ENCODE measurements around the gene PSMB11. TPM values are rescaled to one million over a fixed set of nuclear protein-coding genes. Genes with fewer than 3 reads are reported as not detected.

Gene PSMB11
- total RNA-seq, 1 experiment from 2014 or later: not detected

DNA sequence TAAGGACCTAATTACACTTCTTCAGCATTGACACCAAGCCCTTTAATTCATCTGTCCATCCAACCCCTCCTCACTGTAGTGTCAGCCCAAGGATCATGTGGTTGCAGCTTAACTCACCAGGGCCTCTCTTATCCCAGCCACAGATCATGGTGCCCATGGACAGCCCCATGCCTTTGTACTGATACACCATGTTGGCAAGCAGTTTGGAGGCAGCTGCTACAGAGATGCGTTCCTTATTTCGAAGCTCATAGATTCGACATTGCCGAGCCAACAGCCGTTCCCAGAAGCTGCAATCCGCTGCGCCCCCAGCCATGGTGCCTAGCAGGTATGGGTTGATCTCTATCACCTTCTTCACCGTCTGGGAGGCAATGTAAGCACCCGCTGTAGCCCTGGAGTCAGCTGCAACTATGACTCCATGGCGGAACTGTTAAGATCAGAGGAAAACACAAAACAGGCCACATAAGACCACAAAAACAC is 8.7 kb upstream of the PSMB11 start:
- no peaks in the 10 kb centered on the region for H3K79me1 ChIP-seq (ENCODE audit: insufficient read depth, low read depth, low read length, poor library complexity, severe bottlenecking)
- no peak overlapping the region for H4K91ac ChIP-seq (ENCODE audit: insufficient read length, low read depth, low read length)
- H3K27me3 ChIP-seq (ENCODE audit: insufficient read depth, low read length): no peaks in the 10 kb centered on the region
- peaks cover 5% of the 10 kb centered on the region; the same call in 1 of the 2 replicates for H3K79me2 ChIP-seq (ENCODE audit: insufficient read depth, low read length)
- no peak overlapping the region for H3K9ac ChIP-seq (ENCODE audit: extremely low read depth, insufficient read length, low read length)
- H3K14ac ChIP-seq (ENCODE audit: insufficient read depth, low read length): no peak overlapping the region
- H3K23ac ChIP-seq (ENCODE audit: insufficient read length, low read depth, low read length): no peak overlapping the region
- H4K5ac ChIP-seq (ENCODE audit: insufficient read length, low read depth, low read length): no peak overlapping the region
- H4K8ac ChIP-seq (replicated peaks; ENCODE audit: insufficient read length, low read depth, low read length): no peak overlapping the region
- no peak overlapping the region for H2BK15ac ChIP-seq (ENCODE audit: low read depth, low read length)
- Mint-ChIP-seq H3K36me3 (ENCODE audit: insufficient read depth in 1 of 3, low read depth in 3 of 3) (peaks cover 30 to 50% (median 38%) of the 10 kb centered on the region in 3 experiments), H3K4me1 (peaks cover 10 to 18% of the 10 kb centered on the region in 2 experiments), H3K27ac (peak overlapping the region in 2 of 3 experiments; percentile 93 to 100; a peak in 4 of 7 replicates), H3K9me3 (no peaks in the 10 kb centered on the region), H3K4me3 (peak overlapping the region; percentile 96), H3K27me3 (ENCODE audit: low read depth) (no peaks in the 10 kb centered on the region)
- H3K27ac ChIP-seq (ENCODE audit: insufficient read length, low read depth, low read length): no peak overlapping the region
- no peaks in the 10 kb centered on the region for H3K4me1 ChIP-seq (ENCODE audit: insufficient read depth, low read length)
- peak overlapping the region; percentile 36 for H3K4me2 ChIP-seq (ENCODE audit: insufficient read depth, insufficient read length, low read length)
- H2AFZ ChIP-seq (ENCODE audit: low read length): no peak overlapping the region
- no peak overlapping the region for H3T11ph ChIP-seq (ENCODE audit: low read length)
- no peak overlapping the region for H2BK5ac ChIP-seq (ENCODE audit: insufficient read length, low read length)
- peaks cover 5% of the 10 kb centered on the region for H3K23me2 ChIP-seq (ENCODE audit: insufficient read length, low read depth, low read length, poor library complexity, severe bottlenecking)
- no peak overlapping the region for H2AK5ac ChIP-seq (ENCODE audit: insufficient read length, low read length)
- H2BK120ac ChIP-seq (ENCODE audit: low read depth, low read length, poor library complexity, severe bottlenecking): no peak overlapping the region
- no peak overlapping the region for H2BK20ac ChIP-seq (ENCODE audit: low read depth, low read length, poor library complexity, severe bottlenecking)
- no peak for DNase-seq
- H2BK12ac ChIP-seq (ENCODE audit: insufficient read length, low read depth, low read length): no peak overlapping the region
- TF ChIP-seq, protein P1, sequence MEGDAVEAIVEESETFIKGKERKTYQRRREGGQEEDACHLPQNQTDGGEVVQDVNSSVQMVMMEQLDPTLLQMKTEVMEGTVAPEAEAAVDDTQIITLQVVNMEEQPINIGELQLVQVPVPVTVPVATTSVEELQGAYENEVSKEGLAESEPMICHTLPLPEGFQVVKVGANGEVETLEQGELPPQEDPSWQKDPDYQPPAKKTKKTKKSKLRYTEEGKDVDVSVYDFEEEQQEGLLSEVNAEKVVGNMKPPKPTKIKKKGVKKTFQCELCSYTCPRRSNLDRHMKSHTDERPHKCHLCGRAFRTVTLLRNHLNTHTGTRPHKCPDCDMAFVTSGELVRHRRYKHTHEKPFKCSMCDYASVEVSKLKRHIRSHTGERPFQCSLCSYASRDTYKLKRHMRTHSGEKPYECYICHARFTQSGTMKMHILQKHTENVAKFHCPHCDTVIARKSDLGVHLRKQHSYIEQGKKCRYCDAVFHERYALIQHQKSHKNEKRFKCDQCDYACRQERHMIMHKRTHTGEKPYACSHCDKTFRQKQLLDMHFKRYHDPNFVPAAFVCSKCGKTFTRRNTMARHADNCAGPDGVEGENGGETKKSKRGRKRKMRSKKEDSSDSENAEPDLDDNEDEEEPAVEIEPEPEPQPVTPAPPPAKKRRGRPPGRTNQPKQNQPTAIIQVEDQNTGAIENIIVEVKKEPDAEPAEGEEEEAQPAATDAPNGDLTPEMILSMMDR (conservative IDR thresholded peaks at IDR 0.05): no peak
- no peaks in the 10 kb centered on the region for H3K9me3 ChIP-seq (ENCODE audit: control insufficient read depth, low read depth, low read length)
- no peak overlapping the region for H3K18ac ChIP-seq (ENCODE audit: insufficient read length, low read depth, low read length)
- H4K20me1 ChIP-seq (ENCODE audit: control insufficient read depth, insufficient read depth, insufficient read length): no peaks in the 10 kb centered on the region
- H3K4ac ChIP-seq (ENCODE audit: low read depth, low read length): no peak overlapping the region
- WGBS (ENCODE audit: extremely low coverage, insufficient read length, low lambda C conversion rate): no CpG with 5 or more reads among the region's 10 CpGs
- no peak overlapping the region for H3K56ac ChIP-seq (ENCODE audit: insufficient read length, low read depth, low read length)
